HEK293T (cell line): ENCODE measurements around the gene FGD5.

Experiments
- ARNT ChIP-seq: fragments of 450-650 bp; IDR thresholded peaks from 2 replicates; pipeline ENCODE4 v1.6.1; 2017; ENCODE audit warnings: mild to moderate bottlenecking
- BHLHE40 ChIP-seq: fragments of 450-650 bp; IDR thresholded peaks from 2 replicates; pipeline ENCODE4 v1.6.1; 2016; ENCODE audit warnings: mild to moderate bottlenecking, moderate library complexity, borderline replicate concordance
- FOXM1 ChIP-seq: fragments of 450-650 bp; IDR thresholded peaks from 2 replicates; pipeline ENCODE4 v1.6.1; 2017; ENCODE audit warnings: mild to moderate bottlenecking, borderline replicate concordance
- SP1 ChIP-seq: fragments of 450-650 bp; IDR thresholded peaks from 2 replicates; pipeline ENCODE4 v1.6.1; 2017
- SUZ12 ChIP-seq: fragments of 450-650 bp; IDR thresholded peaks from 2 replicates; pipeline ENCODE4 v1.6.1; 2016; ENCODE audit warnings: mild to moderate bottlenecking
- TARDBP ChIP-seq: fragments of 450-650 bp; IDR thresholded peaks from 2 replicates; pipeline ENCODE4 v1.6.1; 2016

DNA sequence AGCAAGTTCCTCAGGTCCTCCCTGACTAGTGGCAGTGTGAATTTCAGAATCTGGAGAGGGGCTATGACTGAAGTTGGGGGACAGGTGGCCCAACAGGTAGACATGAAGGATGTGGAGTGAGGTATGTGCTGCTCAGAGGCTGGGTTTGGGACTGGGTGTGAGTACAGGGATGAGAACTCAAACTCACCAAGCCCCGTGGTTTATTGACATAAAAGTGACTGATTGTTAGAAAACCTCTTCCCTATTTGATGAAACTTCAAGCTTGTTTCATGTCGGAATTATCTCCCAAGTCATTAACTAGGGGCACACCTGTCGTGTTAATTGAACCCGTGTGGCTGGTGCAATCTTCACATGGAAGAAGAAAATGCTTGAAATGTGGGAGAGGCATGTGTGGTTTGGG is 27.1 kb downstream of the FGD5 start:
- TF ChIP-seq SUZ12 (no peak), BHLHE40 (no peak), SP1 (no peak), ARNT (no peak), FOXM1 (no peak), TARDBP (no peak)
